ENCODE data around the gene BRF1.

GRCh38 chr14:105260959-105261358 is 39.8 kb downstream of the BRF1 start:
- TF ChIP-seq CTCF (conservative IDR thresholded peaks at IDR 0.05 in 1 of 2, IDR thresholded peaks at IDR 0.05 in 1 of 2; ENCODE audit: low read depth in 1 of 2, low read length in 2 of 2) (no peak), EZH2 (IDR thresholded peaks at IDR 0.05; ENCODE audit: low read length, missing control alignments) (no peak)

Measured in fibroblast of lung (primary cell).